Lower lobe of right lung (tissue), 2 donors: ENCODE data around the gene NPIPB9. TPM values are rescaled to one million over a fixed set of nuclear protein-coding genes. Genes with fewer than 3 reads are reported as not detected.
"Not testable (repeated sequence)": the region's sequence is repeated elsewhere in the genome, so short reads cannot be mapped to it uniquely, and the experiment has no call there.

Experiments used
- ATAC-seq, 2 donors: fragments of 200-7000 bp; cut with Tn5 transposase; one replicate each; pipeline ENCODE4 v1.9.1; 2020 to 2022; ENCODE audit warnings: mild to moderate bottlenecking in 2 of 2, moderate library complexity in 2 of 2
- DNase-seq: peaks from one replicate; pipeline ENCODE4 v3.0.0-alpha.2; 2020
- H3K27ac ChIP-seq: fragments of 200-600 bp; one replicate; pipeline ENCODE4 v1.8.0; 2022
- H3K27me3 ChIP-seq: fragments of 200-600 bp; one replicate; pipeline ENCODE4 v1.8.0; 2022; ENCODE audit warnings: low read depth
- H3K36me3 ChIP-seq: fragments of 200-600 bp; one replicate; pipeline ENCODE4 v1.8.0; 2022; ENCODE audit warnings: mild to moderate bottlenecking
- H3K4me1 ChIP-seq: fragments of 200-600 bp; one replicate; pipeline ENCODE4 v1.8.0; 2022
- H3K4me3 ChIP-seq: fragments of 200-600 bp; one replicate; pipeline ENCODE4 v1.8.0; 2022; ENCODE audit warnings: mild to moderate bottlenecking
- H3K9me3 ChIP-seq: fragments of 200-600 bp; one replicate; pipeline ENCODE4 v1.8.0; 2022
- intact Hi-C: fragments of 100-400 bp; cut with DNase I; formaldehyde crosslinking; loops from one replicate; pipeline ENCODE4 v1.11.0; 2022
- long read RNA-seq: library from polyadenylated mRNA; unstranded; transcript quantifications from one replicate; pipeline ENCODE4 v2.0.0, GENCODE V29; 2021
- total RNA-seq: library from RNA; stranded (reverse); fragmentation: NEBNext Ultra II Directional; extraction: Animal tissue kit (Norgen Biotek cat#: 25700); gene quantifications from one replicate; pipeline ENCODE4 v1.2.1, GENCODE V29; 2021
- donor health status: DM: no; HTN: yes; CAD: no; lungs with severe emphysema.

The NPIPB9 gene
- 5.5 TPM for total RNA-seq
- long read RNA-seq: 0 reads

DNA sequence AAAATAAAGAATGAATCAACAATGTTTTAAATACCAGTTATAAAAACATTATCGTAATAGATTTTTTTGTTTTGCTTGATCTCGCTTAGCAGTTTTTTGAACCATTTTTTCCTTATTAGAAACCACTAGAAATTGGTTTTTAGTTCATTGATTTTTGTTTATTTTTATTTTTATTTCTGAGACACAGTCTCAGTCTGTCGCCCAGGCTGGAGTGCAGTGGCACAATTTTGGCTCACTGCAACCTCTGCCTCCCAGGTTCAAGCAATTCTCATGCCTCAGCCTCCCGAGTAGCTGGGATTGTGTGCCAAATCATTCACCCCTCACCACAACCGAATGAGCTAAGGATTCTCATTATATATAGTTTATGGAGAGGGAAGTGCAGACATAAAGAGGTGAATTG, at the start of gene NPIPB9:
TSS of gene NPIPB9 (plus strand) at position 301 of the 400 bp plus-strand sequence.
- ATAC-seq, H3K4me3 ChIP-seq, intact Hi-C loops: not testable (repeated sequence)

DNA sequence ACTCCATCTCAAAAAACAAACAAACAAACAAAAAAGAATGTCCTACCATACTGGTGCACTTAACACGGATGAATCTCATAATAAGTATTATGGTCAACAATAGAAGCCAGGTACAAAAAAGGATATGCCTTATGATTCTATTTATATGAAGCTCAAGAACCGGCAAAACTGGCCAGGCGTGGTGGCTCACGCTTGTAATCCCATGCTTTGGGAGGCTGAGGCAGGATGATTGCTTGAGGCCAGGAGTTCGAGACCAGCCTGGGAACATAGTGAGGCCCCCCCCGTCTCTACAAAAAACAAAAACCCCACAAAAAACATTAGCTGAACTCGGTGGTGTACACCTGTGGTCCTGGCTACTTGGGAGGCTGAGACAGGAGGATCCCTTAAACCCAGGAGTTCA, 47.3 kb upstream of the NPIPB9 start:
- H3K9me3 ChIP-seq, ATAC-seq, H3K27ac ChIP-seq, H3K36me3 ChIP-seq, intact Hi-C loops, H3K4me1 ChIP-seq, H3K27me3 ChIP-seq, H3K4me3 ChIP-seq: not testable (repeated sequence)
- peak; percentile 9 for DNase-seq

More for the DNA sequence above, at the start of gene NPIPB9:
- not testable (repeated sequence) for H3K27me3 ChIP-seq, DNase-seq, H3K9me3 ChIP-seq, H3K4me1 ChIP-seq, H3K27ac ChIP-seq, H3K36me3 ChIP-seq

GRCh38 chr16:28711220-28712083, 40.1 kb upstream of the NPIPB9 start, which contains the start of gene EIF3C:
Gene EIF3C (plus strand): TSS chr16:28711464. CDS start chr16:28711687, 223 bp downstream.
- H3K27ac ChIP-seq, intact Hi-C loops, H3K4me3 ChIP-seq, DNase-seq, H3K36me3 ChIP-seq, H3K27me3 ChIP-seq, H3K4me1 ChIP-seq, H3K9me3 ChIP-seq: not testable (repeated sequence)
- ATAC-seq: peak; percentile 100

DNA sequence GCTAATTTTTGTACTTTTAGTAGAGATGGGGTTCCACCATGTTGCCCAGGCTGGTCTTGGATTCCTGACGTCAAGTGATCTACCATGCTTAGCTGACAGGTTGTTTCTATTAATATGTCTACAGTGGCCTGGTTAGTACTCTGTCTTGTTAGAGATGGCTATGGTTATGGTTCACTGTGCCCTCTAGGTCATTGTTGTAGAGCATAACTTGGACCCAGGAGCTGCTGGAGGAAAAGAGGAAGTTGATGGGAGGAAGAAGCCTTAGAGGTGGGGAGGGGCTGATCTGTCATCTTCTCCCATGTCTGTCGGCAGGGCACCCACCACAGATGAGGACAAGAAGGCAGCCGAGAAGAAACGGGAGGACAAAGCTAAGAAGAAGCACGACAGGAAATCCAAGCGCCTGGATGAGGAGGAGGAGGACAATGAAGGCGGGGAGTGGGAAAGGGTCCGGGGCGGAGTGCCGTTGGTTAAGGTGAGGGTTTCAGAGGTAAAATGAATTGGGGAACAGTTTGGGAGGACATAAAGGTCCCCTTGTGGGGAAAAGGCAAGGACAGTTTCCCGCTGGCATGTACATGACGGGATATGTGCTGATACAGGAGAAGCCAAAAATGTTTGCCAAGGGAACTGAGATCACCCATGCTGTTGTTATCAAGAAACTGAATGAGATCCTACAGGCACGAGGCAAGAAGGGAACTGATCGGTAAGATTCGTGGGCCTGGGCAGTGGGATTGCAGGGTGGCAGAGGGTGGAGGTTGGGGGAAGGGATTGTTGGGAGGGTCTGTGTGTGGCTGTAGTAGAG, 28.5 kb upstream of the NPIPB9 start:
- H3K27ac ChIP-seq, DNase-seq, H3K4me1 ChIP-seq, H3K36me3 ChIP-seq, H3K27me3 ChIP-seq, ATAC-seq, intact Hi-C loops, H3K4me3 ChIP-seq, H3K9me3 ChIP-seq: not testable (repeated sequence)

- H3K27ac ChIP-seq, H3K9me3 ChIP-seq, H3K4me1 ChIP-seq, H3K27me3 ChIP-seq, DNase-seq, intact Hi-C loops, H3K4me3 ChIP-seq, H3K36me3 ChIP-seq, ATAC-seq: not testable (repeated sequence)
Measured at GRCh38 chr16:28731253-28731652, 20.3 kb upstream of the NPIPB9 start.

- intact Hi-C loops, H3K9me3 ChIP-seq, H3K27me3 ChIP-seq, H3K4me3 ChIP-seq, DNase-seq, H3K27ac ChIP-seq, H3K4me1 ChIP-seq, H3K36me3 ChIP-seq: not testable (repeated sequence)
- peak; percentile 26 to 54 for ATAC-seq
Measured at GRCh38 chr16:28732455-28733124, 19.0 kb upstream of the NPIPB9 start.

DNA sequence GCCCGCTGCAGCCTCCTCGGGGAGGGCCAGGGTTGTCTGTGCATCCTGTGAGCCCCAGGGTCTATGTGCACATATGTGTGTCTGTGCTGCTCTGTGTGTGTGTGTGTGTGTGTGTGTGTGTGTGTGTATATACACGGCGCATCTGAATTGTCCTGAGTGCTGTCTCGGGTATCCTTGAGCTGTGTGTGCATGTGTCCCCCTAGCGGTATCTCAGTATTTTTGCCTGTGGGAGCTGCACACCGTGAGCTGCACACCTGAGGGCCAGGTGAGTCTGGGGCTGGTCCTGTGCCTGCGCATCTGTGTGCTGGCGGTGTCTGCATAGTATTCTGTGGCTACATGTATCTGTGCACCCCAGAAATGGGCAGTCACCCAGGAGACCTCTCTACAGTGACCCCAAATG, 11.8 kb upstream of the NPIPB9 start:
- H3K4me1 ChIP-seq, H3K4me3 ChIP-seq, H3K9me3 ChIP-seq, DNase-seq, intact Hi-C loops, H3K27me3 ChIP-seq, H3K27ac ChIP-seq, H3K36me3 ChIP-seq: not testable (repeated sequence)
- ATAC-seq: peak; percentile 70

DNA sequence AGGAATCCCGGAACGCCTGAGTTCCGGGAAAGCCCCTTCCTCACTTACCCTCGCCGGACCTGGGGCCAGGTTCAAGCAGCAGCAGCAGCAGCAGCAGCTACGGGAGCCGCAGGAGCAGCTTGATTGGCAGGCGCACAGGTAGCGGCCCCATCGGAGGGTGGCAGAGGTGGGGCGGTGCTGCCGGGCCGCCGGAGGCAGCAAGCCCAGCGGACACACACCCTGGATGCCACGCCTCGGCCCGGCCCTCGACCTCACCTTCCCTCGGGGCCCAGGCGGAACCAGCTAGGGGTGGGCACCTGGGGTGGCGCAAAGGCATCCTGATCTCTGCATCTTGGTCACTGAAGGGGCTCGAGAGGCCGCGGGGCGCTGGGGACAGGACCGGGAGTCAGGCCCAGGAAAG, 11.0 kb upstream of the NPIPB9 start:
- H3K9me3 ChIP-seq, H3K27me3 ChIP-seq, H3K4me3 ChIP-seq, H3K27ac ChIP-seq, intact Hi-C loops, H3K36me3 ChIP-seq, H3K4me1 ChIP-seq, DNase-seq: not testable (repeated sequence)
- ATAC-seq: peak; percentile 67

GRCh38 chr16:28741295-28741694, 10.3 kb upstream of the NPIPB9 start:
- intact Hi-C loops, H3K27me3 ChIP-seq, H3K9me3 ChIP-seq, H3K4me1 ChIP-seq, DNase-seq, H3K36me3 ChIP-seq, H3K27ac ChIP-seq, H3K4me3 ChIP-seq: not testable (repeated sequence)
- ATAC-seq: peak in 1 of 2 donors; percentile 36

- ATAC-seq, intact Hi-C loops, H3K36me3 ChIP-seq, H3K4me3 ChIP-seq, H3K9me3 ChIP-seq, H3K27ac ChIP-seq, H3K27me3 ChIP-seq, DNase-seq, H3K4me1 ChIP-seq: not testable (repeated sequence)
Measured at GRCh38 chr16:28746618-28747350, 4.8 kb upstream of the NPIPB9 start.

DNA sequence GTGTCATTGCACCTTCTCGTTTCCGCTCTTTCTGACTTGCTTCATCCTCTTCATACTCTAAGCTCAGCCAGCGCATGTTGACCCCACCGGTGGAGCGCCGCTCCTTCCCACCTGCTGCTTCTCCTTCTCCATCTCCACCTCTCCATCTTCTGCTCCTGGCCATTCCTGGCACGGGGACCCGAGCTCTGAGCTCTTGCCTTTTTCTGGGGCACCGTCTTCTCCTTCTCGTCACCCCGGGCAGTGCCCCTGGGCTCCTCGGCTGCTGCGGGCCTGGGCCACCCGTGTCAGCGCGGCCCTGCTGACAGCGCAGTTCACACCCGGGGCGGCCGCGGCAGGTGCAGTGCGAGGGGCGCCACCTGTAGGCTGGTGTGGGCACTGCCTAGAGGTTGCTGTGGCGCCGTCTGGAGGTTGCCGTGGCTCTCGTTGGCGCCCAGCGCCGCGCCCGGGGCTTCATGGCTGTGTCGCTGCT, 1.6 kb upstream of the NPIPB9 start:
- H3K27me3 ChIP-seq, H3K4me1 ChIP-seq, H3K27ac ChIP-seq, H3K36me3 ChIP-seq, H3K9me3 ChIP-seq, intact Hi-C loops: not testable (repeated sequence)
- H3K4me3 ChIP-seq: peak overlapping the region; percentile 35
- DNase-seq (peak; percentile 58), ATAC-seq (peak; percentile 100)

DNA sequence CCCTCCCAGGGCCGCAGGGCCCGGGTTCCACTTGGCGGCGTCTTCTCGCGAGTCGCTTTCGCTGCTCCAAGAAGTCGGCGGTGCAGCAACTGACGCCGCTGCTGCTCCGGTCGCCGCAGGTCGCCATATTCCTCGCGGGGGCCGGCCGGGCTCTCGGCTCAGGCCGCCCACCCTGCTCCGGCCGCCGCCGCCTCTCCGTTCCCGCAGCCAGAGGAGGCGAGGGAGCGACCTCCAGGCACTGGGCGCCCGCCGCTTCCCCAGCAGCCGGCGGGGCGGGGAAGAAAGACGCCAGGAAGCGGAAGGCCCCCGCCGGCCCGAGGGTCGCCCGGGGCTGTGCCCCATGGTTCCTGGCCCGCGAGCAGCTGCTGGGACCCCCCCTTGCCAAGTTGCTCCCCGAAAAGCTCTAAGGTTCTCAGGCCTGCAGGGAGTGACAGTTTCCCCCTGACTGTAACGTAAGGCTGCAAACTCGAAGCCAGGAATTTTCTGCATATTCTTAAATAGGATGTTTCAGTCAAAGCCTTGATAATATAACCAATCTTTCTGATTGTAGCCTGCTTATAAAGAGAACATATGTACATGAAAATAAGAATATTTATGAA, 1.0 kb upstream of the NPIPB9 start:
- peak overlapping the region; percentile 35 for H3K4me3 ChIP-seq
- DNase-seq, intact Hi-C loops, H3K9me3 ChIP-seq, H3K36me3 ChIP-seq, H3K27me3 ChIP-seq, H3K27ac ChIP-seq, H3K4me1 ChIP-seq: not testable (repeated sequence)
- peak; percentile 78 to 84 for ATAC-seq
